SK-N-SH (cell line): Measurements from ENCODE around the gene DCXR. TPM values are rescaled to one million over a fixed set of nuclear protein-coding genes. Genes with fewer than 3 reads are reported as not detected.
"Not testable (repeated sequence)": the region's sequence is repeated elsewhere in the genome, so short reads cannot be mapped to it uniquely, and the experiment has no call there.

Source experiments
- CTCF ChIA-PET: fragments of 300-600, 350-600 bp; formaldehyde crosslinking; extraction: SDS; loops from one replicate; lab custom pipeline; 2021; lab: Yijun Ruan, JAX
- POLR2A ChIA-PET: fragments of 350-600 bp; sonication (Branson Sonifier 250); formaldehyde crosslinking; extraction: SDS; loops from one replicate; lab custom pipeline; 2020; ENCODE audit warnings: antibody characterized with exemption, inconsistent platforms; lab: Yijun Ruan, JAX
- DNase-seq: peaks from one replicate; pipeline ENCODE4 v3.0.0; 2012
- H2AFZ ChIP-seq: fragments of 200-600 bp; sonication (generic); 2 replicates; pipeline ENCODE4 v1.8.1; 2016; ENCODE audit warnings: antibody characterized with exemption, mild to moderate bottlenecking, low read depth
- H3F3A ChIP-seq: fragments of 200-600 bp; sonication (generic); replicated peaks from 2 replicates; pipeline ENCODE3; 2016; ENCODE audit warnings: antibody characterized with exemption, mild to moderate bottlenecking; ENCODE audit not compliant: insufficient read depth
- H3K27ac ChIP-seq, 2 experiments: fragments of 200-500 bp in 1 of 2; fragments of 200-600 bp in 1 of 2; sonication (Bioruptor generic) in 1 of 2; sonication (generic), shearing (Covaris generic) in 1 of 2; 2 replicates each; pipeline versions ENCODE4 v1.5.1 to v1.6.1; 2014 to 2016; ENCODE audit warnings: low read depth in 2 of 2, inconsistent platforms in 1 of 2, low read length in 1 of 2, mild to moderate bottlenecking in 1 of 2, mixed read lengths in 1 of 2
- H3K27me3 ChIP-seq: fragments of 200-600 bp; sonication (generic), shearing (Covaris generic); 2 replicates; pipeline ENCODE4 v1.6.1; 2016; ENCODE audit warnings: mixed run types; ENCODE audit not compliant: insufficient read depth
- H3K36me3 ChIP-seq, 2 experiments: fragments of 200-500 bp in 1 of 2; fragments of 200-600 bp in 1 of 2; sonication (Bioruptor generic) in 1 of 2; sonication (generic) in 1 of 2; replicated peaks in 1 of 2; 2 replicates each; pipeline versions ENCODE3 to v1.5.1; 2014 to 2016; ENCODE audit warnings: low read length in 1 of 2, mild to moderate bottlenecking in 1 of 2; ENCODE audit not compliant: insufficient read depth in 2 of 2, control insufficient read depth in 1 of 2
- H3K4me1 ChIP-seq, 2 experiments: fragments of 200-500 bp in 1 of 2; fragments of 200-600 bp in 1 of 2; sonication (Bioruptor generic) in 1 of 2; sonication (generic), shearing (Covaris generic) in 1 of 2; 2 replicates each; pipeline versions ENCODE4 v1.5.1 to v1.6.1; 2014 to 2016; ENCODE audit warnings: low read depth in 1 of 2, low read length in 1 of 2, mixed run types in 1 of 2; ENCODE audit not compliant: insufficient read depth in 2 of 2, control insufficient read depth in 1 of 2
- H3K4me2 ChIP-seq: fragments of 200-600 bp; sonication (generic), shearing (Covaris generic); 2 replicates; pipeline ENCODE4 v1.6.1; 2017; ENCODE audit warnings: mixed run types
- H3K4me3 ChIP-seq, 2 experiments: fragments of 200-500 bp in 1 of 2; fragments of 200-600 bp in 1 of 2; sonication (Bioruptor generic) in 1 of 2; sonication (generic), shearing (Covaris generic) in 1 of 2; 2 replicates each; pipeline versions ENCODE4 v1.5.1 to v1.8.1; 2014 to 2016; ENCODE audit warnings: low read depth in 2 of 2, inconsistent platforms in 1 of 2, low read length in 1 of 2, mild to moderate bottlenecking in 1 of 2, mixed read lengths in 1 of 2, moderate library complexity in 1 of 2
- H3K79me2 ChIP-seq: fragments of 200-600 bp; sonication (generic); 2 replicates; pipeline ENCODE4 v1.8.1; 2017; ENCODE audit warnings: mild to moderate bottlenecking; ENCODE audit not compliant: insufficient read depth
- H3K9ac ChIP-seq: fragments of 200-600 bp; sonication (generic); 2 replicates; pipeline ENCODE4 v1.6.1; 2017; ENCODE audit warnings: mixed run types
- H3K9me2 ChIP-seq: fragments of 200-600 bp; sonication (generic); 2 replicates; pipeline ENCODE4 v1.6.1; 2017; ENCODE audit warnings: mixed run types
- H3K9me3 ChIP-seq: fragments of 200-600 bp; sonication (generic); 2 replicates; pipeline ENCODE4 v1.6.1; 2017; ENCODE audit warnings: mixed run types, mild to moderate bottlenecking, moderate library complexity
- H4K20me1 ChIP-seq: fragments of 200-600 bp; sonication (generic); 2 replicates; pipeline ENCODE4 v1.6.1; 2017; ENCODE audit warnings: mild to moderate bottlenecking, mixed run types; ENCODE audit not compliant: insufficient read depth
- FOXM1 ChIP-seq: IDR thresholded peaks from 2 replicates; pipeline ENCODE4 v1.4.0; 2012; ENCODE audit warnings: low read depth, mild to moderate bottlenecking
- JUND ChIP-seq: IDR thresholded peaks from 2 replicates; pipeline ENCODE4 v1.4.0; 2012
- MEF2A ChIP-seq: IDR thresholded peaks from 2 replicates; pipeline ENCODE4 v1.4.0; 2012; ENCODE audit warnings: low read depth, borderline replicate concordance
- MXI1 ChIP-seq: IDR thresholded peaks from 2 replicates; pipeline ENCODE4 v1.6.1; 2012; ENCODE audit warnings: mild to moderate bottlenecking, low read depth, low read length, improper control_type of control experiment
- NFIC ChIP-seq: IDR thresholded peaks from 2 replicates; pipeline ENCODE4 v1.4.0; 2012; ENCODE audit warnings: borderline replicate concordance
- TEAD4 ChIP-seq: IDR thresholded peaks from 2 replicates; pipeline ENCODE4 v1.4.0; 2012; ENCODE audit warnings: mild to moderate bottlenecking, borderline replicate concordance; ENCODE audit not compliant: insufficient read depth
- USF1 ChIP-seq: IDR thresholded peaks from 2 replicates; pipeline ENCODE4 v1.4.0; 2012; ENCODE audit warnings: low read depth, borderline replicate concordance
- YY1 ChIP-seq: IDR thresholded peaks from 2 replicates; pipeline ENCODE4 v1.4.0; 2012; ENCODE audit warnings: low read depth, mild to moderate bottlenecking
- WGBS: methylation state at CpG from one replicate; pipeline ENCODE4 v1.1.6; 2017; ENCODE audit warnings: low lambda C conversion rate; 5-methylcytosine and 5-hydroxymethylcytosine counted together
- polyA plus RNA-seq, 3 experiments: library from polyadenylated mRNA; depleted of rRNA; stranded (reverse); fragments of >200 nt; gene quantifications; 2 replicates each; pipeline ENCODE4 v1.2.3, GENCODE V29; 2012
- TF ChIP-seq, protein P1 (sequence below): fragments of 200-600 bp; sonication (generic); IDR thresholded peaks from 2 replicates; pipeline ENCODE4 v1.6.1; 2017; ENCODE audit warnings: antibody characterized with exemption, mild to moderate bottlenecking, moderate library complexity
- TF ChIP-seq, protein P2 (sequence below): fragments of 150-350 bp; IDR thresholded peaks from 2 replicates; pipeline ENCODE4 v1.6.1; 2017; ENCODE audit warnings: antibody characterized with exemption, low read length, low read depth, borderline replicate concordance

The DCXR gene
- polyA plus RNA-seq, 1 of the 3 experiments (the other 2 are of a cell fraction) = 190 TPM

DNA sequence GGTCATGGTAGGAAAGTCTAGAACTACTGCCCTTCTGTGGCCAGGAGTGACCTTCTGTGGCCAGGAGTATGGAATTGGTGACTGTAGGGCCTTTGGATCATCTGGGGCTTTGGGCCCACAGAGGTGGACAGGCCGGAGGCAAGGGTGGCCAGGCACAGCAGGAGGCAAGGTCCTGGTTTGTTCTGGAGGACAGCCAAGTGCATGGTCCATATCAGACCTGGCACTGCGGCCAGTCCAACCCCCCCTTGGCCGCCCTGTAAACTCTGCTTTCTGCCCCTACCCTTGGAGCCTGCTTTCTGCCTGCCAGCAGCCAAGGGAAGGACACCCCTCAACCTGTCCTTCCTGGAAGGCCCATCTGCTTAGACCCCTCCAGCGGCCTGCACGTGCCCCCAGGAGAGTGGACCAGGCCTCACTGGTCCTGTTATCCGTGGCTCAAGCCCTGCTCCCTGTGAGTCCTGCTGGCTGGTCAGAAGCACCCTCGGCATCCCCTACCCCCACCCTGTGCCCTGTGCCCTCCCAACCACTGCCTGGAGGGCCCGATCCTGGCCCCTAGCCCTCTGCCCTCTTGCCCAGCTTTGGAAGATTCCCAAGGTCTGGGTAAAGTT, 2.3 kb upstream of the DCXR start:
- POLR2A ChIA-PET = no interaction called here
- Histone ChIP-seq H3F3A (peaks cover 13% of the 10 kb centered on the region), H3K4me1 (peaks cover 7 to 19% of the 10 kb centered on the region in 2 experiments), H3K4me2 (no peak overlapping the region), H3K4me3 (no peak overlapping the region), H3K9ac (no peak overlapping the region), H3K36me3 (peaks cover 0 to 5% of the 10 kb centered on the region in 2 experiments), H3K9me2 (no peaks in the 10 kb centered on the region), H3K27ac (no peak overlapping the region)
- 90% methylated on average over 2 of the region's 8 CpGs for WGBS
- no peak for DNase-seq
- TF ChIP-seq USF1 (no peak), MEF2A (no peak), FOXM1 (no peak), MXI1 (no peak), TEAD4 (no peak), YY1 (no peak), JUND (no peak), NFIC (no peak)
- TF ChIP-seq, protein P1, sequence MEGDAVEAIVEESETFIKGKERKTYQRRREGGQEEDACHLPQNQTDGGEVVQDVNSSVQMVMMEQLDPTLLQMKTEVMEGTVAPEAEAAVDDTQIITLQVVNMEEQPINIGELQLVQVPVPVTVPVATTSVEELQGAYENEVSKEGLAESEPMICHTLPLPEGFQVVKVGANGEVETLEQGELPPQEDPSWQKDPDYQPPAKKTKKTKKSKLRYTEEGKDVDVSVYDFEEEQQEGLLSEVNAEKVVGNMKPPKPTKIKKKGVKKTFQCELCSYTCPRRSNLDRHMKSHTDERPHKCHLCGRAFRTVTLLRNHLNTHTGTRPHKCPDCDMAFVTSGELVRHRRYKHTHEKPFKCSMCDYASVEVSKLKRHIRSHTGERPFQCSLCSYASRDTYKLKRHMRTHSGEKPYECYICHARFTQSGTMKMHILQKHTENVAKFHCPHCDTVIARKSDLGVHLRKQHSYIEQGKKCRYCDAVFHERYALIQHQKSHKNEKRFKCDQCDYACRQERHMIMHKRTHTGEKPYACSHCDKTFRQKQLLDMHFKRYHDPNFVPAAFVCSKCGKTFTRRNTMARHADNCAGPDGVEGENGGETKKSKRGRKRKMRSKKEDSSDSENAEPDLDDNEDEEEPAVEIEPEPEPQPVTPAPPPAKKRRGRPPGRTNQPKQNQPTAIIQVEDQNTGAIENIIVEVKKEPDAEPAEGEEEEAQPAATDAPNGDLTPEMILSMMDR = no peak
- TF ChIP-seq, protein P2, sequence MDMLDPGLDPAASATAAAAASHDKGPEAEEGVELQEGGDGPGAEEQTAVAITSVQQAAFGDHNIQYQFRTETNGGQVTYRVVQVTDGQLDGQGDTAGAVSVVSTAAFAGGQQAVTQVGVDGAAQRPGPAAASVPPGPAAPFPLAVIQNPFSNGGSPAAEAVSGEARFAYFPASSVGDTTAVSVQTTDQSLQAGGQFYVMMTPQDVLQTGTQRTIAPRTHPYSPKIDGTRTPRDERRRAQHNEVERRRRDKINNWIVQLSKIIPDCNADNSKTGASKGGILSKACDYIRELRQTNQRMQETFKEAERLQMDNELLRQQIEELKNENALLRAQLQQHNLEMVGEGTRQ = no peak
- TF ChIP-seq, all 33 proteins: peak for 0
- CTCF ChIA-PET = interaction anchor here (0.7 to 35.7 kb wide), 6 partner anchors 10 to 170 kb away, joined by 3 to 1216 read pairs (median 4); partner anchors contain the start of genes NOTUM and RAC3
- Histone ChIP-seq H2AFZ (no peak overlapping the region), H4K20me1 (no peaks in the 10 kb centered on the region), H3K27me3 (no peaks in the 10 kb centered on the region), H3K9me3 (no peaks in the 10 kb centered on the region), H3K79me2 (no peaks in the 10 kb centered on the region)

DNA sequence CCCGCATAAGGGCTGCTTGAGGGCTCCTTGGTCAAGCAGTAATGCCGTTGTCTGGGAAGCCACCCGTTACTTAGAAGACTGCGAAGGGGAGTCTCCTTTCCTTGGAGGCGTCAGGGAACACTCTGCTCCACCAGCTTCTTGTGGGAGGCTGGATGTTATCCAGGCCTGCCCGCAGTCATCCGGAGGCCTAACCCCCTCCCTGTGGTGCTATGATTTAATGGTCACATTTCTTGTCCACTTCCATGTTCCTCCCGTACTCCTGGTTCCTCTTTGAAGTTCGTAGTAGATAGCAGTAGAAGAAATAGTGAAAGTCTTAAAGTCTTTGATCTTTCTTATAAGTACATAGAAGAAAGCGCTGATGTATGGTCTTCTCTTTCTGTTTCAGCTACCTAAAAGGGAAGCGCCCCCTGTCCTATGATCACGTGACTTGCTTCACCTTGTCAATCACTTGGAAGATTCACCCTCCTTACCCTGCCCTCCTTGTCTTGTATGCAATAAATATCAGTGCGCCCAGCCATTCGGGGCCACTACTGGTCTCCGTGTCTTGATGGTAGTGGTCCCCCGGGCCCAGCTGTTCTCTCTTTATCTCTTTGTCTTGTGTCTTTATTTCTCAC, 1.4 kb upstream of the DCXR start:
- H3K9ac ChIP-seq, H3K9me3 ChIP-seq, H3K27me3 ChIP-seq, H3K9me2 ChIP-seq, H4K20me1 ChIP-seq, DNase-seq, H3K27ac ChIP-seq, H2AFZ ChIP-seq, H3K79me2 ChIP-seq, H3K4me2 ChIP-seq, H3K36me3 ChIP-seq, POLR2A ChIA-PET, H3K4me3 ChIP-seq: not testable (repeated sequence)
- CTCF ChIA-PET = interaction anchor here (1.2 to 35.7 kb wide), 5 partner anchors 9 to 165 kb away, joined by 3 to 1216 read pairs (median 27); partner anchors contain the start of genes CENPX, LRRC45, NOTUM and RAC3
- 91% methylated on average over 16 of the region's 16 CpGs for WGBS
- Histone ChIP-seq H3F3A (peaks cover 14% of the 10 kb centered on the region), H3K4me1 (peaks cover 7 to 19% of the 10 kb centered on the region in 2 experiments)
